ENCODE data around the gene MZF1.

The MZF1 gene

GRCh38 chr19:58556622-58557220, 16.4 kb downstream of the MZF1 start:
- POLR2A ChIA-PET = interaction anchor here (0.8 to 5.4 kb wide), 5 partner anchors 10 to 36 kb away, joined by 3 to 58 read pairs (median 6); partner anchors contain the start of genes TRIM28 and ZBTB45
- CTCF ChIA-PET = no interaction called here
- DNase-seq (ENCODE audit: extremely low spot score) = no peak
- TF ChIP-seq CTBP1 (IDR thresholded peaks at IDR 0.05; ENCODE audit: borderline replicate concordance) = no peak
- TF ChIP-seq FOXA1 (IDR thresholded peaks at IDR 0.05) = no peak

GRCh38 chr19:58555920-58556621, 17.1 kb downstream of the MZF1 start:
- DNase-seq (ENCODE audit: extremely low spot score) = no peak
- TF ChIP-seq ELF4 (IDR thresholded peaks at IDR 0.05) = no peak
- TF ChIP-seq ZNF384 (IDR thresholded peaks at IDR 0.05) = no peak
- no peak for TF ChIP-seq LEF1 (IDR thresholded peaks at IDR 0.05; ENCODE audit: borderline replicate concordance)
- TF ChIP-seq FOXM1 (IDR thresholded peaks at IDR 0.05; ENCODE audit: borderline replicate concordance) = no peak
- TF ChIP-seq ARNT (IDR thresholded peaks at IDR 0.05) = no peak
- TF ChIP-seq PKNOX1 (IDR thresholded peaks at IDR 0.05) = no peak
- TF ChIP-seq SUZ12 (IDR thresholded peaks at IDR 0.05) = no peak
- no peak for TF ChIP-seq NFRKB (IDR thresholded peaks at IDR 0.05)
- TF ChIP-seq HDGF (IDR thresholded peaks at IDR 0.05; ENCODE audit: borderline replicate concordance) = no peak
- no peak for TF ChIP-seq FOXK2 (IDR thresholded peaks at IDR 0.05)
- no peak for TF ChIP-seq SP1 (IDR thresholded peaks at IDR 0.05)
- no peak for TF ChIP-seq BHLHE40 (IDR thresholded peaks at IDR 0.05; ENCODE audit: borderline replicate concordance)
- TF ChIP-seq CTBP1 (IDR thresholded peaks at IDR 0.05; ENCODE audit: borderline replicate concordance) = no peak
- TF ChIP-seq L3MBTL2 (conservative IDR thresholded peaks at IDR 0.05) = no peak
- no peak for TF ChIP-seq TARDBP (IDR thresholded peaks at IDR 0.05)
- POLR2A ChIA-PET = interaction anchor here (0.8 to 5.4 kb wide), 9 partner anchors 11 to 194 kb away, joined by 3 to 66 read pairs (median 9); partner anchors contain the start of genes MZF1, TRIM28, ZBTB45 and ZNF497
- CTCF ChIA-PET = interaction anchor here (1.2 kb wide), 1 partner anchor 24 kb away, joined by 4 read pairs; no protein-coding TSS in a partner anchor

GRCh38 chr19:58555369-58555885, 17.7 kb downstream of the MZF1 start:
- TF ChIP-seq ZNF384 (IDR thresholded peaks at IDR 0.05) = no peak
- TF ChIP-seq CTBP1 (IDR thresholded peaks at IDR 0.05; ENCODE audit: borderline replicate concordance) = no peak
- TF ChIP-seq TARDBP (IDR thresholded peaks at IDR 0.05) = no peak
- no peak for TF ChIP-seq NFRKB (IDR thresholded peaks at IDR 0.05)
- TF ChIP-seq L3MBTL2 (conservative IDR thresholded peaks at IDR 0.05) = no peak
- TF ChIP-seq LEF1 (IDR thresholded peaks at IDR 0.05; ENCODE audit: borderline replicate concordance) = no peak
- no peak for TF ChIP-seq PKNOX1 (IDR thresholded peaks at IDR 0.05)
- TF ChIP-seq FOXK2 (IDR thresholded peaks at IDR 0.05) = no peak
- TF ChIP-seq SP1 (IDR thresholded peaks at IDR 0.05) = no peak
- no peak for TF ChIP-seq ELF4 (IDR thresholded peaks at IDR 0.05)
- TF ChIP-seq BHLHE40 (IDR thresholded peaks at IDR 0.05; ENCODE audit: borderline replicate concordance) = no peak
- TF ChIP-seq SUZ12 (IDR thresholded peaks at IDR 0.05) = no peak
- no peak for TF ChIP-seq FOXA1 (IDR thresholded peaks at IDR 0.05)
- TF ChIP-seq FOXM1 (IDR thresholded peaks at IDR 0.05; ENCODE audit: borderline replicate concordance) = no peak

GRCh38 chr19:58554494-58555368, 18.4 kb downstream of the MZF1 start, which contains the start of gene CHMP2A:
Gene CHMP2A, minus strand, starts transcription at chr19:58555105. Its CDS starts 893 bp downstream, at chr19:58554212.
- ChIA-PET CTCF (interaction anchor here (0.7 to 1.2 kb wide), 3 partner anchors 25 to 35 kb away, joined by 3 to 4 read pairs (median 4); partner anchors contain the start of gene ZBTB45), POLR2A (interaction anchor here (1.2 to 3.8 kb wide), 9 partner anchors 10 to 192 kb away, joined by 3 to 66 read pairs (median 8); partner anchors contain the start of genes MZF1, TRIM28, ZBTB45 and ZNF497)
- DNase-seq (ENCODE audit: extremely low spot score) = peak; percentile 89
- no peak for TF ChIP-seq FOXM1 (IDR thresholded peaks at IDR 0.05; ENCODE audit: borderline replicate concordance)
- no peak for TF ChIP-seq HDGF (IDR thresholded peaks at IDR 0.05; ENCODE audit: borderline replicate concordance)
- peak; percentile 82 for TF ChIP-seq ELF4 (IDR thresholded peaks at IDR 0.05)
- no peak for TF ChIP-seq NFRKB (IDR thresholded peaks at IDR 0.05)
- no peak for TF ChIP-seq SUZ12 (IDR thresholded peaks at IDR 0.05)
- peak; percentile 65 for TF ChIP-seq L3MBTL2 (conservative IDR thresholded peaks at IDR 0.05)
- TF ChIP-seq LEF1 (IDR thresholded peaks at IDR 0.05; ENCODE audit: borderline replicate concordance) = no peak
- TF ChIP-seq CTBP1 (IDR thresholded peaks at IDR 0.05; ENCODE audit: borderline replicate concordance) = no peak
- no peak for TF ChIP-seq ZNF384 (IDR thresholded peaks at IDR 0.05)
- no peak for TF ChIP-seq FOXA1 (IDR thresholded peaks at IDR 0.05)
- TF ChIP-seq PKNOX1 (IDR thresholded peaks at IDR 0.05) = peak; percentile 47
- TF ChIP-seq TARDBP (IDR thresholded peaks at IDR 0.05) = no peak
- no peak for TF ChIP-seq SP1 (IDR thresholded peaks at IDR 0.05)
- no peak for TF ChIP-seq FOXK2 (IDR thresholded peaks at IDR 0.05)
- TF ChIP-seq ARNT (IDR thresholded peaks at IDR 0.05) = no peak
- TF ChIP-seq BHLHE40 (IDR thresholded peaks at IDR 0.05; ENCODE audit: borderline replicate concordance) = no peak

More at GRCh38 chr19:58555369-58555885, 17.7 kb downstream of the MZF1 start:
- ChIA-PET CTCF (interaction anchor here (0.7 to 1.2 kb wide), 3 partner anchors 25 to 35 kb away, joined by 3 to 4 read pairs (median 4); partner anchors contain the start of gene ZBTB45), POLR2A (interaction anchor here (1.2 to 3.8 kb wide), 8 partner anchors 11 to 193 kb away, joined by 3 to 66 read pairs (median 8); partner anchors contain the start of genes MZF1, TRIM28, ZBTB45 and ZNF497)
- no peak for DNase-seq (ENCODE audit: extremely low spot score)
